BE2C (cell line): ENCODE results near the gene ZNF132.

ENCODE experiments used
- DNase-seq: peaks from one replicate; pipeline ENCODE4 v3.0.0-alpha.2; 2020
- H3K27me3 ChIP-seq: fragments of 250-450 bp; sonication (Bioruptor Pico); 2 replicates; pipeline ENCODE4 v1.5.1; 2020; ENCODE audit warnings: mild to moderate bottlenecking
- H3K36me3 ChIP-seq: fragments of 250-450 bp; sonication (Bioruptor Pico); 2 replicates; pipeline ENCODE4 v1.5.1; 2020; ENCODE audit warnings: mild to moderate bottlenecking
- H3K4me1 ChIP-seq: fragments of 250-450 bp; sonication (Bioruptor Pico); 2 replicates; pipeline ENCODE4 v1.5.1; 2020
- H3K4me3 ChIP-seq: 2 replicates; pipeline ENCODE4 v1.5.1; 2011; ENCODE audit warnings: low read depth, low read length
- H3K9me3 ChIP-seq: fragments of 250-450 bp; sonication (Bioruptor Pico); 2 replicates; pipeline ENCODE4 v1.5.1; 2020
- CTCF ChIP-seq: IDR thresholded peaks from 2 replicates; pipeline ENCODE4 v1.5.1; 2012; ENCODE audit warnings: mild to moderate bottlenecking, low read depth, low read length

The ZNF132 gene

DNA sequence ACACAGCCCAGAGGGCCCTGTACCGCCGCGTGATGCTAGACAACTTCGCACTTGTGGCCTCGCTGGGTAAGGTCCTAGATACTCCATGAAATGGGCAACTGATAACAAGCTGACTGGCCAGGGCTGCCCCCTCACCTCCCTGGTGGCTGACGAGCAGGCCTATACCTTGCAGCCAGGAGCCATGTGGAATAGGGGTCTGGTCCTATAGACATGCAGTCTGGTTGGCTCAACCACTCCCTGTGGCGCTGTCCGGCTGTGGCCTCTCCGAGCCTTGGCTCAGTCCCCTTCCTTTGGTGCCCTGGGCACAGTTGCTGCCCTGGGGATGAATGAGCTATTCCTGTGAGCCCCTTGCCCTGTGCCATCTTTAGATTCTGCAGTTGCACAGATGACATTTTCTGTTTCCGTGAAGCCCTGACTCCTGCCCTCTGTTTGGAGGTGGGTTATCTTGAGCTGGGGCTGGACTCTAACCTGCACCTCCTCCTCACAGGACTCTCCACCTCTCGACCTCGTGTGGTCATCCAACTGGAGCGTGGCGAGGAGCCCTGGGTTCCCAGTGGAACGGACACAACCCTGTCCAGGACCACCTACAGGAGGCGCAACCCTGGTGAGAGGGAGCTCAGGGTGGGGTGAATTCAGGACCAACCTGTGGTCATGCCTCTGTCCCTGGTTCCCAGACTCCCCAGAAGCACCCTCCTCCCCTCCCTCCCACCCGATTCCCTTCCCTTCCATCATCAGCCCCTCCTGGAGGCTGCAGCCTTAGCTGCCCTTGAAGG, 29.5 kb upstream of the ZNF132 start:
- Histone ChIP-seq H3K4me1 (no peaks in the 10 kb centered on the region), H3K4me3 (no peak overlapping the region), H3K9me3 (no peaks in the 10 kb centered on the region), H3K36me3 (peaks cover 27% of the 10 kb centered on the region), H3K27me3 (no peaks in the 10 kb centered on the region)
- no peak for DNase-seq
- TF ChIP-seq CTCF: no peak

DNA sequence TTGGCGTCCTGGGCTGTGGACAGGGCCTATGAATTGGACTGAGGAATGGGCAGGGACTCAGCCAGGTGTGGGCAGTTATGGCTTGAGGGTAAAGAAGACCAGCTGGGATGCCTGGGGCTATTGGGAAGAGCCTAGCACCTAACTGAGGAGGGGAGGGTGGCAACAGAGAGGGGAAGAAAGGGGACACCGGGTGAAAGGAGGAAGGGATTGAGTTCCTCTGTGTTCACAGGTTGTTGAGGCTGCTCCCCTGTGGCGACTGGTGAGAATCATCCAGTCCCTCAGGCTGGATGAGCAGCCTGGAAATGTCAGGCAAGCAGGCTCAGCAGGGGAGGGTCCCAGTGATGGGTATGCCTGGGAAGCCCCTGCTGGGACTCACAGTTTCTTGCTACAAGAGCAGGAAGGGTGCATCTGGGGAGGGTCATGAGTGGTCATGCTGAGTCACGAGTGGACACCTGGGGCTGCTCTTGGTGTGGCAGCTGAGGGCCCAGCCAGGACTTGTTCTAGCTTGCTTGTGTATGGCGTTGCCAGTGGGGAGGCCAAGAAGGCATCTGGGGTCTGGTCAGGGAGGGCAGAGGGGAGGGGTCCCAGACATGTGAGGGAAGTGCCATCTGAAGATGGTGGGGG, 28.4 kb upstream of the ZNF132 start:
- peaks cover 23% of the 10 kb centered on the region for H3K36me3 ChIP-seq
- H3K4me1 ChIP-seq: no peaks in the 10 kb centered on the region
- DNase-seq: no peak
- no peaks in the 10 kb centered on the region for H3K9me3 ChIP-seq
- no peaks in the 10 kb centered on the region for H3K27me3 ChIP-seq
- TF ChIP-seq CTCF: no peak
- H3K4me3 ChIP-seq: peak overlapping the region; percentile 85

DNA sequence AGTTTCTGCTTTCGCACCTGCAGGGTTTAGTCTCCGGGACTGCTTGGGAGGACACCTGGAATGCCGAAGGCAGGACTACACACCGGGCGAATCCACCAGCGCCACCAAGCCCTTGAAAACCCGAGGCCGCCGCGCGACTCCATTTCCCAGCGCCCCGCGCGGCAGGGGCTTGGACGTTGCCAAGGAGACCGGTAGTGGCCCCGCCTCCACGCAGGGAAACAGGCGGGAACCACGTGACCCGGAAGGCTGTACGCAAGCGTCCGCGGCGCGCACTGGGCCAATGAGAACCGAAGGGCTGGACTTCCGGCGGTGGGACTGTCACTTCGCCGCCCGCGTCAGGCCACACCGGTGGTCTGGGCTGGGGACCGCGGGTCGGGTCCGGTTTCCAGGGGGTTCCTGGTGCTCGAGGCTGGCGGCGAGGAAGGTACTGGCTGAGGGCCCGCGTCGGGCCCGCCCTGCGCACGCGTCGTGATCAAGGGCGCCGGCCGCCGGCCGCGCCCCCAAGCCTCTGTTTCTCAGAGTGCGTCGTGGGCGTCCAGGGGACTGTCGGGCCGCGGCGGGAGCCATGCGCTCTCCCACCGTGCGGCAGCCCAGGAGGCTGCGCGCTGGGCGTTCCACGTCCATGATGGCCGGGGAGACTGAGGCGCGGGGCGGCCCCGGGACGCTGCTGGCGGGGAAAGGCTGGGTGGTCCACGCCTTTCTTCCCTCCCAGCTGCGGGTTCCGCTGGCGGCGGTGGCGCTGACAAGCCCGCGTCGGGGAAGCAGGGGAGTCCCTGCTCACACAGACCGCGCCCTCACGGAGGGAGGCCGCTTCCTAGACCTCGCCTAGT, 27.0 kb upstream of the ZNF132 start, which contains the start of gene ZNF324:
TSS of gene ZNF324 (plus strand) at position 321 of the 830 bp plus-strand sequence. CDS start 2,106 bp downstream, outside the sequence.
- Histone ChIP-seq H3K36me3 (peaks cover 14% of the 10 kb centered on the region), H3K9me3 (no peaks in the 10 kb centered on the region), H3K4me1 (no peaks in the 10 kb centered on the region), H3K4me3 (peak within 1 kb of the TSS; percentile 85), H3K27me3 (no peaks in the 10 kb centered on the region)
- peak; percentile 99 for DNase-seq
- no peak for TF ChIP-seq CTCF

- Histone ChIP-seq H3K27me3 (no peaks in the 10 kb centered on the region), H3K4me1 (no peaks in the 10 kb centered on the region), H3K9me3 (no peaks in the 10 kb centered on the region), H3K4me3 (peak overlapping the region; percentile 85), H3K36me3 (peaks cover 11% of the 10 kb centered on the region)
- TF ChIP-seq CTCF: no peak
- DNase-seq: no peak
These were observed 26.3 kb upstream of the ZNF132 start for GRCh38 chr19:58466089-58466759.

DNA sequence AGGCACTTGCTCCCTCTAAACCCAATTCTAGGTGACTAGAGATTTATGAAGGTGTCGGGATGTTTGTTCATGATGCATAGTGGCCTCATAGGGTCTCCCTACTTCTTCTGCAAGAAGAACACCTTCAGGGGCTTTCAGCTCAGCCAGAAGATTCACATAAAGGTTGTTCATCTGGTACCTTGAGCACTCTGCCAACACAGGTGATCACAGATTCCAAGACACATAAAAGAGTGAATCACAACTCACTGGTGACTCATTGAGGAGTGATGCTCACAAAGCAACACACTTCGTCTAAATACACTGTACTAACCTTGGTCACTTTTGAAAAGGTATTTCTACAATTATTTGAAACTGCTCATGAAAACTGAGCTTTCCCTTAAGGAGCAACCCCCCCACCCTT, 20.1 kb upstream of the ZNF132 start:
- DNase-seq: no peak
- H3K36me3 ChIP-seq: 0 out of 2 replicates have a peak, but pooled peaks cover 3% of the 10 kb centered on the region
- TF ChIP-seq CTCF: no peak
- no peaks in the 10 kb centered on the region for H3K9me3 ChIP-seq
- H3K27me3 ChIP-seq: no peaks in the 10 kb centered on the region
- no peaks in the 10 kb centered on the region for H3K4me1 ChIP-seq
- H3K4me3 ChIP-seq: no peak overlapping the region
